OCI-LY3 (cell line): ENCODE measurements around the gene POPDC2.

Experiments used
- CTCF ChIP-seq: fragments of 200-600, 300-600 bp; sonication (generic); IDR thresholded peaks from 2 replicates; pipeline ENCODE4 v1.5.1; 2014; ENCODE audit warnings: antibody characterized with exemption, low read length, low read depth
- EZH2phosphoT487 ChIP-seq: fragments of 200-600 bp; shearing (Covaris generic); IDR thresholded peaks from 2 replicates; pipeline ENCODE4 v1.6.1; 2018; ENCODE audit warnings: antibody characterized with exemption, mixed run types, low read depth

- TF ChIP-seq CTCF = no peak
- TF ChIP-seq EZH2phosphoT487 = no peak
Observed at GRCh38 chr3:119639494-119640350, 20.7 kb downstream of the POPDC2 start.
